GM23338 (cell line): ENCODE results near the gene EPHA3. TPM values are rescaled to one million over a fixed set of nuclear protein-coding genes. Genes with fewer than 3 reads are reported as not detected.

Experiments used
- ATAC-seq: fragments of 200-7000 bp; cut with Tn5 transposase; 3 replicates; pipeline ENCODE4 v1.9.1; 2020
- DNase-seq: peaks from one replicate; pipeline ENCODE4 v3.0.0-alpha.2; 2015; ENCODE audit warnings: low spot score
- H2AFZ ChIP-seq: fragments of 200-600 bp; sonication (generic); 2 replicates; pipeline ENCODE4 v1.8.0; 2016; ENCODE audit warnings: antibody characterized with exemption, mild to moderate bottlenecking, moderate library complexity
- H3F3A ChIP-seq: fragments of 200-600 bp; sonication (generic); replicated peaks from 2 replicates; pipeline ENCODE4 v1.8.0; 2017; ENCODE audit warnings: antibody characterized with exemption, mixed run types, low read depth
- H3K27ac ChIP-seq: fragments of 200-600 bp; sonication (generic); 2 replicates; pipeline ENCODE4 v1.6.1; 2016; ENCODE audit warnings: low read depth
- H3K27me3 ChIP-seq: fragments of 200-600 bp; sonication (generic); 2 replicates; pipeline ENCODE4 v1.8.0; 2016; ENCODE audit warnings: mild to moderate bottlenecking, mixed run types, moderate library complexity; ENCODE audit not compliant: insufficient read depth
- H3K36me3 ChIP-seq: fragments of 200-600 bp; sonication (generic); 2 replicates; pipeline ENCODE4 v1.8.0; 2016; ENCODE audit warnings: mild to moderate bottlenecking; ENCODE audit not compliant: insufficient read depth
- H3K4me1 ChIP-seq: fragments of 200-600 bp; sonication (generic); 2 replicates; pipeline ENCODE4 v1.8.0; 2016; ENCODE audit warnings: mild to moderate bottlenecking, moderate library complexity; ENCODE audit not compliant: insufficient read depth
- H3K4me2 ChIP-seq: fragments of 200-600 bp; sonication (generic); 2 replicates; pipeline ENCODE4 v1.7.1; 2017; ENCODE audit warnings: mixed run types
- H3K4me3 ChIP-seq: fragments of 200-600 bp; sonication (generic); 2 replicates; pipeline ENCODE4 v1.6.1; 2016; ENCODE audit warnings: mixed run types
- H3K79me2 ChIP-seq: fragments of 200-600 bp; sonication (generic); replicated peaks from 2 replicates; pipeline ENCODE4 v1.8.0; 2017; ENCODE audit warnings: mild to moderate bottlenecking; ENCODE audit not compliant: insufficient read depth
- H3K9me2 ChIP-seq: fragments of 200-600 bp; sonication (generic); 2 replicates; pipeline ENCODE4 v1.8.0; 2017; ENCODE audit not compliant: insufficient read depth
- H4K20me1 ChIP-seq: fragments of 200-600 bp; sonication (generic); replicated peaks from 2 replicates; pipeline ENCODE4 v1.8.0; 2017; ENCODE audit warnings: mild to moderate bottlenecking; ENCODE audit not compliant: insufficient read depth
- H3K27ac Mint-ChIP-seq: 2 replicates; pipeline ENCODE4 v1.8.0; 2020; ENCODE audit warnings: inconsistent platforms, mild to moderate bottlenecking, moderate library complexity, mixed read lengths
- H3K27me3 Mint-ChIP-seq: 3 replicates; pipeline ENCODE4 v1.8.0; 2022; ENCODE audit warnings: low read depth, mild to moderate bottlenecking, moderate library complexity, mixed read lengths, inconsistent platforms; ENCODE audit not compliant: insufficient read depth, poor library complexity
- H3K36me3 Mint-ChIP-seq: 3 replicates; pipeline ENCODE4 v1.8.0; 2021; ENCODE audit warnings: low read depth, mild to moderate bottlenecking, inconsistent platforms, moderate library complexity, mixed read lengths
- H3K4me1 Mint-ChIP-seq: 3 replicates; pipeline ENCODE4 v1.8.0; 2020; ENCODE audit warnings: mild to moderate bottlenecking, inconsistent platforms, mixed read lengths
- H3K4me3 Mint-ChIP-seq: 3 replicates; pipeline ENCODE4 v1.8.0; 2021; ENCODE audit warnings: moderate library complexity, mild to moderate bottlenecking, inconsistent platforms, mixed read lengths
- H3K9me3 Mint-ChIP-seq: 3 replicates; pipeline ENCODE4 v1.8.0; 2020; ENCODE audit warnings: moderate library complexity, mild to moderate bottlenecking, inconsistent platforms, mixed read lengths
- CREB1 ChIP-seq: fragments of 250-450 bp; sonication (Bioruptor Pico); IDR thresholded peaks from 2 replicates; pipeline ENCODE4 v1.5.0; 2020; ENCODE audit warnings: low read depth, mild to moderate bottlenecking, moderate library complexity
- EZH2 ChIP-seq: fragments of 200-600 bp; sonication (generic); IDR thresholded peaks from one replicate; pipeline ENCODE4 v1.8.0; 2017; ENCODE audit warnings: antibody characterized with exemption, mild to moderate bottlenecking, low read depth; ENCODE audit not compliant: unreplicated experiment
- EZH2phosphoT487 ChIP-seq: fragments of 200-600 bp; sonication (generic); IDR thresholded peaks from one replicate; pipeline ENCODE4 v1.8.1; 2018; ENCODE audit warnings: antibody characterized with exemption; ENCODE audit not compliant: unreplicated experiment
- JUNB ChIP-seq: IDR thresholded peaks from one replicate; pipeline ENCODE4 v1.6.1; 2016; ENCODE audit warnings: antibody characterized with exemption; ENCODE audit not compliant: unreplicated experiment
- NANOG ChIP-seq: IDR thresholded peaks from 2 replicates; pipeline ENCODE4 v1.6.1; 2016; ENCODE audit warnings: antibody characterized with exemption, borderline replicate concordance
- POLR2AphosphoS5 ChIP-seq: IDR thresholded peaks from 2 replicates; pipeline ENCODE4 v1.6.1; 2016; ENCODE audit warnings: antibody characterized with exemption, low read depth
- STAT1 ChIP-seq: IDR thresholded peaks from one replicate; pipeline ENCODE4 v1.6.1; 2016; ENCODE audit warnings: antibody characterized with exemption; ENCODE audit not compliant: unreplicated experiment
- ZNF114 ChIP-seq: fragments of 250-450 bp; sonication (Bioruptor Pico); IDR thresholded peaks from 2 replicates; pipeline ENCODE4 v1.5.0; 2020; ENCODE audit warnings: mild to moderate bottlenecking, moderate library complexity
- ZNF331 ChIP-seq: fragments of 250-450 bp; sonication (Bioruptor Pico); IDR thresholded peaks from 2 replicates; pipeline ENCODE4 v1.5.0; 2020; ENCODE audit warnings: low read depth, mild to moderate bottlenecking, moderate library complexity
- polyA plus RNA-seq: library from polyadenylated mRNA; unstranded; fragments of >200 nt; fragmentation: Nextera tagmentation; extraction: Ambion mirVana; gene quantifications from 2 replicates; pipeline ENCODE4 v1.2.1, GENCODE V29; 2016
- total RNA-seq: library from RNA; depleted of rRNA; stranded (reverse); fragments of >200 nt; shearing (Covaris generic); gene quantifications from 2 replicates; pipeline ENCODE4 v1.2.3, GENCODE V29; 2014
- TF ChIP-seq, protein P1 (sequence below), 2 experiments: fragments of 200-600 bp in 1 of 2; sonication (generic) in 1 of 2; conservative IDR thresholded peaks; 2 replicates each; pipeline versions ENCODE4 v1.5.1 to v1.6.1; 2016 to 2017; ENCODE audit warnings: antibody characterized with exemption in 2 of 2, low read depth in 2 of 2, mild to moderate bottlenecking in 2 of 2, moderate library complexity in 1 of 2
- TF ChIP-seq, protein P2 (sequence below): IDR thresholded peaks from one replicate; pipeline ENCODE4 v1.6.1; 2018; ENCODE audit warnings: antibody characterized with exemption; ENCODE audit not compliant: unreplicated experiment

EPHA3 gene
- total and polyA plus RNA-seq, 2 experiments from 2014 or later = 0.05 to 0.21 TPM

- H3K9me2 ChIP-seq = no peaks in the 10 kb centered on the region
- no peaks in the 10 kb centered on the region for H3K36me3 ChIP-seq
- Mint-ChIP-seq H3K4me3 (no peak overlapping the region), H3K4me1 (peaks cover 15% of the 10 kb centered on the region), H3K27ac (no peak overlapping the region), H3K9me3 (no peaks in the 10 kb centered on the region), H3K36me3 (no peaks in the 10 kb centered on the region), H3K27me3 (no peaks in the 10 kb centered on the region)
- no peak overlapping the region for H2AFZ ChIP-seq
- no peaks in the 10 kb centered on the region for H3K27me3 ChIP-seq
- no peaks in the 10 kb centered on the region for H3F3A ChIP-seq
- H3K79me2 ChIP-seq = no peaks in the 10 kb centered on the region
- TF ChIP-seq JUNB (no peak), STAT1 (no peak), EZH2 (no peak), NANOG (no peak), ZNF331 (no peak), CREB1 (no peak), POLR2AphosphoS5 (no peak)
- TF ChIP-seq, protein P1, sequence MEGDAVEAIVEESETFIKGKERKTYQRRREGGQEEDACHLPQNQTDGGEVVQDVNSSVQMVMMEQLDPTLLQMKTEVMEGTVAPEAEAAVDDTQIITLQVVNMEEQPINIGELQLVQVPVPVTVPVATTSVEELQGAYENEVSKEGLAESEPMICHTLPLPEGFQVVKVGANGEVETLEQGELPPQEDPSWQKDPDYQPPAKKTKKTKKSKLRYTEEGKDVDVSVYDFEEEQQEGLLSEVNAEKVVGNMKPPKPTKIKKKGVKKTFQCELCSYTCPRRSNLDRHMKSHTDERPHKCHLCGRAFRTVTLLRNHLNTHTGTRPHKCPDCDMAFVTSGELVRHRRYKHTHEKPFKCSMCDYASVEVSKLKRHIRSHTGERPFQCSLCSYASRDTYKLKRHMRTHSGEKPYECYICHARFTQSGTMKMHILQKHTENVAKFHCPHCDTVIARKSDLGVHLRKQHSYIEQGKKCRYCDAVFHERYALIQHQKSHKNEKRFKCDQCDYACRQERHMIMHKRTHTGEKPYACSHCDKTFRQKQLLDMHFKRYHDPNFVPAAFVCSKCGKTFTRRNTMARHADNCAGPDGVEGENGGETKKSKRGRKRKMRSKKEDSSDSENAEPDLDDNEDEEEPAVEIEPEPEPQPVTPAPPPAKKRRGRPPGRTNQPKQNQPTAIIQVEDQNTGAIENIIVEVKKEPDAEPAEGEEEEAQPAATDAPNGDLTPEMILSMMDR (conservative IDR thresholded peaks at IDR 0.05; ENCODE audit: low read depth in 2 of 2) = no peak
- TF ChIP-seq, protein P2, sequence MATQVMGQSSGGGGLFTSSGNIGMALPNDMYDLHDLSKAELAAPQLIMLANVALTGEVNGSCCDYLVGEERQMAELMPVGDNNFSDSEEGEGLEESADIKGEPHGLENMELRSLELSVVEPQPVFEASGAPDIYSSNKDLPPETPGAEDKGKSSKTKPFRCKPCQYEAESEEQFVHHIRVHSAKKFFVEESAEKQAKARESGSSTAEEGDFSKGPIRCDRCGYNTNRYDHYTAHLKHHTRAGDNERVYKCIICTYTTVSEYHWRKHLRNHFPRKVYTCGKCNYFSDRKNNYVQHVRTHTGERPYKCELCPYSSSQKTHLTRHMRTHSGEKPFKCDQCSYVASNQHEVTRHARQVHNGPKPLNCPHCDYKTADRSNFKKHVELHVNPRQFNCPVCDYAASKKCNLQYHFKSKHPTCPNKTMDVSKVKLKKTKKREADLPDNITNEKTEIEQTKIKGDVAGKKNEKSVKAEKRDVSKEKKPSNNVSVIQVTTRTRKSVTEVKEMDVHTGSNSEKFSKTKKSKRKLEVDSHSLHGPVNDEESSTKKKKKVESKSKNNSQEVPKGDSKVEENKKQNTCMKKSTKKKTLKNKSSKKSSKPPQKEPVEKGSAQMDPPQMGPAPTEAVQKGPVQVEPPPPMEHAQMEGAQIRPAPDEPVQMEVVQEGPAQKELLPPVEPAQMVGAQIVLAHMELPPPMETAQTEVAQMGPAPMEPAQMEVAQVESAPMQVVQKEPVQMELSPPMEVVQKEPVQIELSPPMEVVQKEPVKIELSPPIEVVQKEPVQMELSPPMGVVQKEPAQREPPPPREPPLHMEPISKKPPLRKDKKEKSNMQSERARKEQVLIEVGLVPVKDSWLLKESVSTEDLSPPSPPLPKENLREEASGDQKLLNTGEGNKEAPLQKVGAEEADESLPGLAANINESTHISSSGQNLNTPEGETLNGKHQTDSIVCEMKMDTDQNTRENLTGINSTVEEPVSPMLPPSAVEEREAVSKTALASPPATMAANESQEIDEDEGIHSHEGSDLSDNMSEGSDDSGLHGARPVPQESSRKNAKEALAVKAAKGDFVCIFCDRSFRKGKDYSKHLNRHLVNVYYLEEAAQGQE = no peak
- H3K4me1 ChIP-seq = peaks cover 9% of the 10 kb centered on the region
- H3K4me2 ChIP-seq = no peak overlapping the region
- H4K20me1 ChIP-seq = no peaks in the 10 kb centered on the region
- ATAC-seq (no peak), DNase-seq (no peak)
- H3K27ac ChIP-seq = no peak overlapping the region
- H3K4me3 ChIP-seq = no peak overlapping the region
These were observed 127.2 kb downstream of the EPHA3 start for GRCh38 chr3:89234620-89235019.

GRCh38 chr3:89238846-89239245 lies 131.4 kb downstream of the EPHA3 start:
- ATAC-seq (no peak), DNase-seq (no peak)
- no peak overlapping the region for H3K4me3 ChIP-seq
- peaks cover 11% of the 10 kb centered on the region for H3K4me1 Mint-ChIP-seq
- no peak overlapping the region for H3K4me2 ChIP-seq
- H3K36me3 ChIP-seq = no peaks in the 10 kb centered on the region
- H2AFZ ChIP-seq = no peak overlapping the region
- no peaks in the 10 kb centered on the region for H3K9me2 ChIP-seq
- no peak overlapping the region for H3K27ac ChIP-seq
- no peaks in the 10 kb centered on the region for H3F3A ChIP-seq
- no peaks in the 10 kb centered on the region for H3K79me2 ChIP-seq
- H3K4me1 ChIP-seq = peaks cover 10% of the 10 kb centered on the region
- H3K9me3 Mint-ChIP-seq = no peaks in the 10 kb centered on the region
- no peak overlapping the region for H3K4me3 Mint-ChIP-seq
- TF ChIP-seq, protein P2 = no peak
- no peak for TF ChIP-seq NANOG
- TF ChIP-seq ZNF114 = no peak
- TF ChIP-seq EZH2 = no peak
- TF ChIP-seq STAT1 = no peak
- TF ChIP-seq EZH2phosphoT487 = no peak
- no peak for TF ChIP-seq JUNB
- no peak for TF ChIP-seq CREB1
- no peak for TF ChIP-seq POLR2AphosphoS5
- H4K20me1 ChIP-seq = no peaks in the 10 kb centered on the region
- H3K27me3 Mint-ChIP-seq = no peaks in the 10 kb centered on the region
- no peaks in the 10 kb centered on the region for H3K27me3 ChIP-seq
- H3K27ac Mint-ChIP-seq = peak overlapping the region; percentile 36; the same call in 1 of the 2 replicates
- H3K36me3 Mint-ChIP-seq = no peaks in the 10 kb centered on the region; the same call in 2 of the 3 replicates
